ENCODE measurements around the gene TRIML1. TPM values are rescaled to one million over a fixed set of nuclear protein-coding genes. Genes with fewer than 3 reads are reported as not detected.

The TRIML1 gene
- total and polyA plus RNA-seq, 8 donors, result not detected

- intact Hi-C loops (cut with DNase I), result no loop called here
Measured at GRCh38 chr4:188161167-188161566, 21.9 kb downstream of the TRIML1 start.

GRCh38 chr4:188162698-188163097, 23.5 kb downstream of the TRIML1 start:
- H3K4me1 ChIP-seq, result no peaks in the 10 kb centered on the region
- H3K4me3 ChIP-seq, result no peak overlapping the region
- H3K27ac ChIP-seq, result no peak overlapping the region
- FAIRE-seq (no peak), ATAC-seq (no peak), DNase-seq (no peak)
- TF ChIP-seq CTCF (IDR thresholded peaks at IDR 0.05), result no peak
- H3K27me3 ChIP-seq, result no peaks in the 10 kb centered on the region
- H3K36me3 ChIP-seq, result no peaks in the 10 kb centered on the region
- WGBS, 2 donors, result 65 to 77% methylated on average over 6 of the region's 6 CpGs
- H3K9me3 ChIP-seq, result no peaks in the 10 kb centered on the region
- intact Hi-C loops (cut with DNase I), result no loop called here

More at GRCh38 chr4:188161167-188161566, 21.9 kb downstream of the TRIML1 start:
- FAIRE-seq, result no peak
- Histone ChIP-seq H3K36me3 (no peaks in the 10 kb centered on the region), H3K27me3 (no peaks in the 10 kb centered on the region), H3K27ac (no peak overlapping the region), H3K9me3 (no peaks in the 10 kb centered on the region), H3K4me3 (no peak overlapping the region), H3K4me1 (no peaks in the 10 kb centered on the region)
- no peak for DNase-seq
- no peak for ATAC-seq
- no peak for TF ChIP-seq CTCF (IDR thresholded peaks at IDR 0.05)
- 64 to 66% methylated on average over 6 of the region's 6 CpGs for WGBS, 2 donors

DNA sequence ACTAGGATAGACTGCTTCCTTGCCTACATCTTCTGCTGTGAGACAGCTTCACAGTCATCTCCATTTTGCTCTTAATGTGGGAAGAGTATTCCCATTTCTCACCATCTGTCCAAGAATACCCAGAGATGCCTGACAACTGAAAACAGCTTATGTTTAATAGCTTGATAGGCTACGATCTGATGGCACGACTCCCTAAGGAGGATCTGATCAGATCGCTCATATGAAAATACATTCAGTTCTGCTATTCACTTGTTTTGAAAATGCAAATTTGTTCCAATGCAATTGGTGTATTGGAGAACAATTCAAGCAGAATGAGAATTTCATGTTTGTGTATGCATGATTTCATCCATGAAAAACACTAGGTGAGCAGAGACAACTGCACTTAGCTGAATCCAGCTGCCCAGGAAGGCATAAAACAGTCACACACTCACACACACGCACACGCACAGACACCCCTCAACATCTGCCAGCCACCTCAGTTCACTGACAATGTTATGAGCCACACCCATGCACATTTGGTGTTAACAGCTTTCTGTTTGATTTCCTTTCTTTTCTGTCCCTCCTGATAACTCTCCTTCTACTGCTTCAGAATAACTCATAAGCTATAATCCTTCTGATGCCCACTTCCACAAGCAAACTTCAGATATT, 29.6 kb downstream of the TRIML1 start:
- no peak for ATAC-seq
- H3K27ac ChIP-seq, result no peak overlapping the region
- H3K27me3 ChIP-seq, result no peaks in the 10 kb centered on the region
- WGBS, 2 donors, result 66 to 73% methylated on average over 5 of the region's 5 CpGs
- no peaks in the 10 kb centered on the region for H3K9me3 ChIP-seq
- no peaks in the 10 kb centered on the region for H3K4me1 ChIP-seq
- no peak for DNase-seq
- FAIRE-seq, result no peak
- H3K36me3 ChIP-seq, result no peaks in the 10 kb centered on the region
- no peak for TF ChIP-seq CTCF (IDR thresholded peaks at IDR 0.05)
- intact Hi-C loops (cut with DNase I), result no loop called here
- H3K4me3 ChIP-seq, result no peak overlapping the region

DNA sequence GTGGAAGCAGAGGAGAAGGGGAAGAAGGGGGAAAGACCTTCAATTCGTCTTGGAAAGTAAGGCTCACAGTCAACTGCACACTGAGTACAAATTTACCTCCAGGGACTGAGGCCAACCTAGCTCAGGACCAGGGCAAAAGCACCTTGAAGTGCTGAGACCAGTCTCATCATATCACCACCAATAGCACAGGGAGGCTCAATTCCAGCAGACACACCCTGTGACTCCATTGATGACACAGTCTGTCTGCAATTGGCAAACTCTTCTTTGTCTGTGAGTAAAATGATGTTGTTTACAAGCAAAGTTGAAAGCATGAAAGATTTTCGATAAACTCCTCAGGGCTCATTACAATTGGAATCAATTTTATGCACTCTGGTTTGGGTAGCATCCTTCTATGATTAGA, 32.3 kb downstream of the TRIML1 start:
- H3K4me1 ChIP-seq, result no peaks in the 10 kb centered on the region
- H3K27ac ChIP-seq, result no peak overlapping the region
- no peak for FAIRE-seq
- DNase-seq, result no peak
- H3K36me3 ChIP-seq, result no peaks in the 10 kb centered on the region
- no peak for TF ChIP-seq CTCF (IDR thresholded peaks at IDR 0.05)
- no peak overlapping the region for H3K4me3 ChIP-seq
- no peaks in the 10 kb centered on the region for H3K27me3 ChIP-seq
- WGBS, 2 donors, result 43 to 56% methylated on average over 2 of the region's 2 CpGs
- H3K9me3 ChIP-seq, result no peaks in the 10 kb centered on the region
- intact Hi-C loops (cut with DNase I), result no loop called here
- ATAC-seq, result no peak

DNA sequence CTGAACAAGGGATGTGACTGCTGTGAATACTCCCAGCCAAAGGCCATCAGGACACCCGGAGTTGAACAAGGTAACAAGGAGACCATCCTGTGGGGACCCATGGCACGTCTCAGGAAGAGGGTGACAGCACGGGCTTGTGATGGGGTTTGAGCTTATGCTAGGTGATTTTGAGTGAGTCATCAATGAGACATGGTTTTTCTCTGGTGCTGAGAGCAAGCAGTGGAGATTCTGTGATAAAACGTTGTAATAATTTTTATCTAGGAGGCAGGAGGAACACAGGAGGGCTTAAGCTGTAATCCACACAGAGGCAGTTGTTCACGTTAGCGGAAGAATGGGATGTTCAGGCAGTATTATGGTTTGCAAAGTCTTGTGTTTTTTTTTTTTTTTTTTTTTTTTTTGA, 36.0 kb downstream of the TRIML1 start:
- no peak overlapping the region for H3K4me3 ChIP-seq
- TF ChIP-seq CTCF (IDR thresholded peaks at IDR 0.05), result no peak
- H3K9me3 ChIP-seq, result no peaks in the 10 kb centered on the region
- FAIRE-seq (no peak), DNase-seq (no peak), ATAC-seq (no peak)
- H3K27ac ChIP-seq, result no peak overlapping the region
- WGBS, 2 donors, result 70 to 79% methylated on average over 6 of the region's 6 CpGs
- intact Hi-C loops (cut with DNase I), result no loop called here
- H3K36me3 ChIP-seq, result no peaks in the 10 kb centered on the region
- H3K4me1 ChIP-seq, result no peaks in the 10 kb centered on the region
- H3K27me3 ChIP-seq, result no peaks in the 10 kb centered on the region

Data from pancreas (tissue), 10 donors.